ENCODE data around the gene SEC61B.
"Not testable (repeated sequence)": the region's sequence is repeated elsewhere in the genome, so short reads cannot be mapped to it uniquely, and the experiment has no call there.

SEC61B gene

DNA sequence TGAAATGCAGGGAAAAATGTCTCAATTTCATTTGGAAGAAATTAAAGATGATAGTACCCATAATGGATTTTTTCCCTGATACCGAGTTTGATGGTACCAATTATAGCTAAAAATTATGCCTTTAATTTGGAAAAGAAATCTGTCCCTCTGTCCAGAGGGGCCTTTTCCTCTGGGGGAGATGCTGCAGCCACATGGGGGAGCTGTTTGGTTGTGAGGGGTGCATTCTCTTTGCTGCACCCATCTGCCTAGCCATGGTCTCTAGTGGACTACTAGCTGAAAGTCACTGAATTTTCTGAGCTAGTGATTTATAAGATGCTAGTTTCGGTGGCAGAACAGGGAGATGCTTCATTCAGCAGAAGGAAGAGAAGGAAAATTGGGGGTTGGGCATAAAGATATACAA, 9.6 kb downstream of the SEC61B start:
- intact Hi-C loops (cut with DNase I), result no loop called here
- DNase-seq, result peak in 11 of 42 donors; percentile 11 to 58 (median 20)

GRCh38 chr9:99234618-99235017, 12.5 kb downstream of the SEC61B start:
- intact Hi-C loops (cut with DNase I), result no loop called here
- DNase-seq, result no peak

GRCh38 chr9:99235069-99235468, 13.0 kb downstream of the SEC61B start:
- DNase-seq, result no peak
- intact Hi-C loops (cut with DNase I), result no loop called here

GRCh38 chr9:99235926-99236634, 14.0 kb downstream of the SEC61B start:
- intact Hi-C loops (cut with DNase I), result no loop called here
- no peak for DNase-seq

DNA sequence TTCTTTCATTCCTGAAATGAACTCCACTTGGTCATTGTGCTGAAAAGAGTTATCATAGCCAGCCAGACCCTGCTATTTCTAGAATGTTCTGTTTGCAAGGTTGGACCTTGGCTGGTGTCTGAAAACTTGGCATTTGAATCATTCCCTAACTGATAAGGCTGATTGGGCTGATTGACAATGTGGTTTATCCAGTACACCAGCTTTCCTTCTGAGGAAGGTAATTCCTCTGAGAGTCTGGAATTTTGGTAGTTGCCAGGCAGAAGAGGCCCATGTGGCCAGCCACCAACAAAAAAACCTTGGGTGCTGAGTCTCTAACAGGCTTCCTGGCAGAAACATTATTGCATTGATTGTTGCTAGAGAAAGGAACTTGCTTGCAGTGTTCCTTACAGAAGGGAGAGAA, 15.3 kb downstream of the SEC61B start:
- intact Hi-C loops (cut with DNase I), result no loop called here
- DNase-seq, result no peak

DNA sequence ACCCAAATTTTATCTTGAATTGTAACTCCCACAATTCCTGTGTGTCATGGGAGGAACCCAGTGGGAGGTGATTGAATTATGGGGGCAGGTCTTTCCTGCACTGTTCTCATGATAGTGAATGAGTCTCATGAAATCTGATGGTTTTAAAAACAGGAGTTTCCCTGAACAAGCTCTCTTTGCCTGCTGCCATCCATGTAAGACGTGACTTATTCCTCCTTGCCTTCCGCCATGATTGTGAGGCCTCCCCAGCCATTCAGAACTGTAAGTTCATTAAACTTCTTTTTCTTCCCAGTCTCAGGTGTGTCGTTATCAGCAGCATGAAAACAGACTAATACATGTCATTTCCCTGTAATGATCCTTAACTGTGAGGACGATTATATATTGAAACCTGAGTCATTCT, 15.8 kb downstream of the SEC61B start:
- DNase-seq; intact Hi-C loops (cut with DNase I): not testable (repeated sequence)

DNA sequence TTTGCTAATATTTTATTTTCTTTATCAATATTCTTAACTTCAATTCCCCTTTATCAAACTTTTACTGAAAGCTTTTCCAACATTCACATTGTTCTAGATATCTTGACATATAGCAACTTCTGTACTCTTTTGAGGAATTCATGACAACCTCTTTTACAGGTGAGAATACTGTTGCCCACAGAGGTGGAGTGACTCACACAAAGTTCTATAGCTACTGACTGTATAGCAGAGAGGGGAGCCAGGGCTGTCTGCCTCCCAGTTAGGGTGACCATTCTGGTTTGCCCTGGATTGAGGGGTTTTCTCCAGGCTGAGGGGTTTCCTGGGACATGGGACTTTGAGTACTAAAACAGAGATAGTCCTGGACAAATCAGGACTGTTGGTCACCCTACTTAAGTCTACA, 16.2 kb downstream of the SEC61B start:
- intact Hi-C loops (cut with DNase I), result no loop called here
- DNase-seq, result no peak

DNA sequence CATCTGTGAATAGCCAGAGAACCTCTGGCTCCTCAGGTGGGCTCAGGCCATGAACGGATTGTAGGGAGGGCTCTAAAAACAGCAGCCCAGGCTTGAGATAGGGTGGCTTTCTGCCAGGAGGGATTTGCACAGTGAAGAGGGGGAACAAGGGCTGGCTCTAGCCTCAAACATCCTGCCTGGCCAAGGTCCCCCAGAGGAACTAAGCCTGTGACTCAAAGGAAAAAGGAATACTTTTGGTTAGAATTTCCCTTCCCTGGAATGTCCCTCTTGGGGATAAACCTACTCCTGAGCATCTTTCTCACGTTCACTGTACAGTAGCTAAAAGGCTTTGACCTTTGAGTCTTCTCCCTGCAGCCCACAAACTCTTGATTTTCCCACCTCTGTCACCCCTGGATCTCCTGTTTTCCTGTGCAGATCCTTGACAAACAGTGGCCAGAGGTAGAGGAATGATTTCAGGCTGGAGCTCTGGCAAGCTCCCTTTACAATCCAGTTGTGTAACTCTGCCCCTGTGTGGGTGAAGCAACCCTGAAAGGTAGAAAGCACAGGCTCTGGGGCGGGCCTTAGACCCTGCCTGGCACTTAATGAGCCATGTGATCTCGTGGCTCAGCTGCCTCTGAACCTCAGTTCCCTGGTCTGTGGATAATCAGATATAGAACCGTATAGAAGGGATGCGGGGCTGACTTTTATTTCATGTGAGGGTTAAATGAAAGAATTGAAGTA, 17.4 kb downstream of the SEC61B start:
- intact Hi-C loops (cut with DNase I), result no loop called here
- no peak for DNase-seq

DNA sequence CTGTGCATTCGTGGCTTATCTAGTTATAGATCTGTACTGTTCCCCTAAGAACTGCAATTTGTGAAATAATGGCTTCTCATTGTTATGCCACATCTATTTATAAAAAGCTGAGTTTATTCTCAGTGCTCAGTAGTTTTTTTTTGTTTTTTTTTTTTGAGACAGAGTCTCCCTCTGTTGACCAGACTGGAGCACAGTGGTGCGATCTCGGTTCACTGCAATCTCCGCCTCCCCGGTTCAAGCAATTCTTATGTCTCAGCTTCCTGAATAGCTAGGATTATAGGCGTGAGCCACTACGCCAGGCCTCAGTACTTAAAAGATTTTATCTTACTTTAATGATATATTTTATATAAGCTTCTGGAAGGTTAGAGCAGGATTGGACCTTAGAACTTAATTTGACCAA, 19.0 kb downstream of the SEC61B start:
- intact Hi-C loops (cut with DNase I), result no loop called here

GRCh38 chr9:99244344-99245260, 22.5 kb downstream of the SEC61B start:
- intact Hi-C loops (cut with DNase I), result no loop called here

More for the DNA sequence above, 19.0 kb downstream of the SEC61B start:
- peak in 2 of 42 donors; percentile 27 to 41 for DNase-seq

GRCh38 chr9:99249619-99250018, 27.5 kb downstream of the SEC61B start:
- intact Hi-C loops (cut with DNase I), result no loop called here
- no peak for DNase-seq

More at GRCh38 chr9:99244344-99245260, 22.5 kb downstream of the SEC61B start:
- DNase-seq, result no peak

- intact Hi-C loops (cut with DNase I), result no loop called here
- DNase-seq, result no peak
Observed at GRCh38 chr9:99251157-99251556, 29.1 kb downstream of the SEC61B start.

GRCh38 chr9:99253134-99253533, 31.1 kb downstream of the SEC61B start:
- intact Hi-C loops (cut with DNase I), result no loop called here
- DNase-seq, result no peak

GRCh38 chr9:99253772-99254431, 31.8 kb downstream of the SEC61B start:
- peak in 38 of 42 donors; percentile 20 to 79 (median 46) for DNase-seq
- intact Hi-C loops (cut with DNase I), result no loop called here

- no peak for DNase-seq
- intact Hi-C loops (cut with DNase I), result no loop called here
Observed at GRCh38 chr9:99255651-99256050, 33.6 kb downstream of the SEC61B start.

GRCh38 chr9:99257723-99258389, 35.8 kb downstream of the SEC61B start:
- intact Hi-C loops (cut with DNase I), result no loop called here
- DNase-seq, result no peak

DNA sequence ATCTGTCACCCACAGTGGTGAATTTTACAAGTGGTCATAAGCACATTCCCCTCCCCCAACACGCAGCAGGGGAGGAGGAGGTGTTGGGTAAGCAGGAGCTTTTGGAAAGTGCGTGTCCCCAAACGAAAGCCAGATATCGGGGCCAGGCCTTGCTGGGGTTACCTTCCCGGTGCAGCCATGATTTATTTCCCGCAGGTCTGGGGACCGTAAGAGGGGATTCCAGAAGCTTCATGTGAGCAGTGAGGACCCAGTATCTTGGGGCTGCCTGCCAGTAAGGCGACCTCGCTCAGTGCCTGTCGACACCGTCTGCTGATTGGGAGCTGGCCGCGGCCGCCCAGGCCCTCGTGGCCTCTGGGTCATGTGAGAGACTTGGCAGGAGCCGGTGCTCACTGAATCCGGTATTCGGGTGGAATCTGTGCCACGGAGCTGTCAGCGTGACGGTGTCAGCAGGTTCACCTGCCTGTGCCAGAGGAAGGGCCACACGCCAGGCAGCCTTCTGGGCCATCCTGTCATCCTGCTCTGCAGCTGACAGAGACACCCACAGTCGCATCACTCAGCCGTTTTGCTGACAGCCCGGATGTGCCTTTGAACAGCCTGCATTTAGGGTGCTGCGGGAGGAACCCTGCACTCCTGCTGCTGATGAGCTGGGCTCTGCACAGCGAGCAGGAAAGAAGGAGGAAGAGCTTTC, 37.3 kb downstream of the SEC61B start:
- intact Hi-C loops (cut with DNase I), result no loop called here
- DNase-seq, result peak; percentile 75 to 94 (median 87)

- DNase-seq, result no peak
- intact Hi-C loops (cut with DNase I), result no loop called here
Observed at GRCh38 chr9:99261923-99262322, 39.8 kb downstream of the SEC61B start.
